A673 (cell line): ENCODE results near the gene ZNF462. TPM values are rescaled to one million over a fixed set of nuclear protein-coding genes. Genes with fewer than 3 reads are reported as not detected.

Experiments
- BruUV-seq: library from RNA; stranded (reverse); fragments of 400-500 nt; replicated peaks from 2 replicates; lab custom pipeline; 2021; lab: Mats Ljungman, UMichigan
- CTCF ChIA-PET: fragments of 300-600 bp; sonication (Branson Sonifier 250); formaldehyde crosslinking; loops from one replicate; lab custom pipeline; 2022; ENCODE audit warnings: antibody characterized with exemption; lab: Charles Lee
- POLR2A ChIA-PET: fragments of 300-600 bp; sonication (Branson Sonifier 250); formaldehyde crosslinking; loops from one replicate; lab custom pipeline; 2022; ENCODE audit warnings: antibody characterized with exemption; ENCODE audit not compliant: low non-redundant PET; lab: Charles Lee
- DNase-seq: peaks from one replicate; pipeline ENCODE4 v3.0.0-alpha.2; 2015; ENCODE audit warnings: low spot score
- H3K27ac ChIP-seq: fragments of 200-600 bp; sonication (generic); 2 replicates; pipeline ENCODE4 v1.5.1; 2016; ENCODE audit warnings: mixed run types, low read depth, mild to moderate bottlenecking, mixed read lengths, antibody characterized with exemption, low read length; ENCODE audit not compliant: poor library complexity, severe bottlenecking
- H3K27me3 ChIP-seq: fragments of 200-600 bp; sonication (generic); replicated peaks from 2 replicates; pipeline ENCODE4 v1.6.1; 2017; ENCODE audit warnings: mixed run types, low read depth, mild to moderate bottlenecking, mixed read lengths, antibody characterized with exemption, low read length; ENCODE audit not compliant: insufficient read depth, poor library complexity
- H3K36me3 ChIP-seq: fragments of 200-600 bp; sonication (generic); 2 replicates; pipeline ENCODE4 v1.6.1; 2016; ENCODE audit warnings: mixed run types, mild to moderate bottlenecking, mixed read lengths, antibody characterized with exemption, low read length; ENCODE audit not compliant: insufficient read depth, poor library complexity, severe bottlenecking
- H3K4me1 ChIP-seq: fragments of 200-600 bp; sonication (generic); 2 replicates; pipeline ENCODE4 v1.6.1; 2017; ENCODE audit warnings: mixed run types, mild to moderate bottlenecking, mixed read lengths, antibody characterized with exemption, low read length; ENCODE audit not compliant: insufficient read depth, poor library complexity, severe bottlenecking
- H3K4me3 ChIP-seq: fragments of 200-600 bp; sonication (generic); 2 replicates; pipeline ENCODE4 v1.5.1; 2016; ENCODE audit warnings: low read depth, mixed run types, mild to moderate bottlenecking, mixed read lengths, low read length; ENCODE audit not compliant: poor library complexity, severe bottlenecking
- H3K9me3 ChIP-seq: fragments of 200-600 bp; sonication (generic); 2 replicates; pipeline ENCODE4 v1.6.1; 2016; ENCODE audit warnings: mixed run types, low read depth, mild to moderate bottlenecking, mixed read lengths, antibody characterized with exemption, low read length; ENCODE audit not compliant: poor library complexity, severe bottlenecking
- EZH2 ChIP-seq: fragments of 200-600 bp; sonication (generic); IDR thresholded peaks from 2 replicates; pipeline ENCODE4 v1.6.1; 2017; ENCODE audit warnings: borderline replicate concordance, low read depth, mild to moderate bottlenecking, mixed read lengths, antibody characterized with exemption, low read length; ENCODE audit not compliant: poor library complexity, severe bottlenecking
- intact Hi-C: fragments of 100-400 bp; cut with micrococcal nuclease; formaldehyde crosslinking; loops from one replicate; pipeline ENCODE4 v1.10.0; 2022; ENCODE audit not compliant: unreplicated experiment
- total RNA-seq: library from RNA; stranded (reverse); gene quantifications from 2 replicates; pipeline ENCODE4 v1.2.3, GENCODE V29; 2021
- TF ChIP-seq, protein P1 (sequence below): fragments of 300-800, 200-600 bp; sonication (generic); conservative IDR thresholded peaks from 2 replicates; pipeline ENCODE4 v1.5.1; 2017; ENCODE audit warnings: low read depth, mild to moderate bottlenecking, antibody characterized with exemption, low read length, moderate library complexity, mixed read lengths

The ZNF462 gene
- total RNA-seq, 1 experiment from 2014 or later = 40.5 TPM

DNA sequence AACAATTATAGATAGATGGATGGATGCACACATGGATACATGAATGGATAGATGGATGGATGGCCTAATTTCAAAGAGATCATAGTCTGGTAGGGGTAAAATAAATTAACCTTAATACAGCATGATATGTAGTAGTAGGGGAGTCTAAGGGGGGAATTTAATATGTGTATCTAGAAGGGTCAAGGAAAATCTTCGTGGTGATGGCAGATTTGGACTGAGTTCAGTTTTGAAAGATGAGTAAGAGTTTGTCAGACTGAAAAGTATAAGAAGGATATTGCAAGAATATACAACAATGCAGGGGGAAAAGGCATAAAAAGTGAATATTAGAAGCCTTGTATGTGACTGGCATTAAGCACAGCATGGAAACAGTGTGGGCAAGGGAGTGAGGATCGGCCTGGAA lies 98.7 kb downstream of the ZNF462 start:
- Histone ChIP-seq H3K36me3 (no peaks in the 10 kb centered on the region), H3K4me1 (no peaks in the 10 kb centered on the region), H3K27ac (no peak overlapping the region), H3K9me3 (peaks cover 3% of the 10 kb centered on the region), H3K4me3 (no peak overlapping the region), H3K27me3 (no peaks in the 10 kb centered on the region)
- POLR2A ChIA-PET = no interaction called here
- no peak for DNase-seq
- TF ChIP-seq, protein P1, sequence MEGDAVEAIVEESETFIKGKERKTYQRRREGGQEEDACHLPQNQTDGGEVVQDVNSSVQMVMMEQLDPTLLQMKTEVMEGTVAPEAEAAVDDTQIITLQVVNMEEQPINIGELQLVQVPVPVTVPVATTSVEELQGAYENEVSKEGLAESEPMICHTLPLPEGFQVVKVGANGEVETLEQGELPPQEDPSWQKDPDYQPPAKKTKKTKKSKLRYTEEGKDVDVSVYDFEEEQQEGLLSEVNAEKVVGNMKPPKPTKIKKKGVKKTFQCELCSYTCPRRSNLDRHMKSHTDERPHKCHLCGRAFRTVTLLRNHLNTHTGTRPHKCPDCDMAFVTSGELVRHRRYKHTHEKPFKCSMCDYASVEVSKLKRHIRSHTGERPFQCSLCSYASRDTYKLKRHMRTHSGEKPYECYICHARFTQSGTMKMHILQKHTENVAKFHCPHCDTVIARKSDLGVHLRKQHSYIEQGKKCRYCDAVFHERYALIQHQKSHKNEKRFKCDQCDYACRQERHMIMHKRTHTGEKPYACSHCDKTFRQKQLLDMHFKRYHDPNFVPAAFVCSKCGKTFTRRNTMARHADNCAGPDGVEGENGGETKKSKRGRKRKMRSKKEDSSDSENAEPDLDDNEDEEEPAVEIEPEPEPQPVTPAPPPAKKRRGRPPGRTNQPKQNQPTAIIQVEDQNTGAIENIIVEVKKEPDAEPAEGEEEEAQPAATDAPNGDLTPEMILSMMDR = no peak
- no peak for TF ChIP-seq EZH2
- intact Hi-C loops = no loop called here
- no TSS peak for BruUV-seq
- CTCF ChIA-PET = no interaction called here

GRCh38 chr9:106962122-106962521 lies 99.2 kb downstream of the ZNF462 start:
- intact Hi-C loops = no loop called here
- no peak for DNase-seq
- Histone ChIP-seq H3K36me3 (no peaks in the 10 kb centered on the region), H3K27ac (no peak overlapping the region), H3K9me3 (peaks cover 3% of the 10 kb centered on the region), H3K27me3 (no peaks in the 10 kb centered on the region), H3K4me3 (no peak overlapping the region), H3K4me1 (no peaks in the 10 kb centered on the region)
- BruUV-seq = no TSS peak
- TF ChIP-seq, protein P1 = no peak
- ChIA-PET CTCF (no interaction called here), POLR2A (no interaction called here)

DNA sequence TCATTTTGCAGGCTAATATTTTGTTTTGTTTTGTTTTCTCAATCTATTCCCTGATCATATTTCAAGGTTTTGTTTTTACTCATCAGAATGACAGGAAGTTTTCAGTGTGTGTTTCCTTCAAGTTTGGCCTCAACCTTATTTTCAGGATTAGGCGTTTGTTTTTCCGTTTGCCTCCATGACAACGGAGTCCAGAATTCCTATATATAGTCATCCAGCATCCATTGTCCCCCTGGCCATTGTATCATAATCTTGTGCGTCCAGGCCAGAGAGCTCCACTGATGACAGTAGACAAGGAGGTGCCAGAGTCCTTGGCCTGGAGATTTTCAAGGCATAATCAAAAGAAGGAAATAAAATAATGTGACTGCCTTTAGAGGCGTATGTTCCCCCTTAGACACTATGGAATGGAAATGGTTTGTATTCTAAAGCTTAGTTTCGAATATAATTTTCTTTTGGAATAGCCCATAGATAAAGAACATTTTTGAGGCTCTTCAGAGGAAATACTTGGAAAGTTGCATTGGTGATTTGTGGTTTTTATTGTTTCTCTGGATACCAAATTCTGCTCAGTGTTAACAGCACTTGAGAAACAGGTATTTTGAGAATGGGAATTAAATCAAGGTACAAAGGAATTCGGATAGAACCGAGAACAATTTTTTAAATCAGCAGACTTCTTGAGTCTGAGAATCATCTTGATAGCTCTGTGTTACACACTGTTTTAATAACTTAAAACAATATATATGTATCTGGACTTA lies 99.8 kb downstream of the ZNF462 start:
- intact Hi-C loops = no loop called here
- no peak overlapping the region for H3K27ac ChIP-seq
- POLR2A ChIA-PET = no interaction called here
- no TSS peak for BruUV-seq
- H3K27me3 ChIP-seq = no peaks in the 10 kb centered on the region
- peaks cover 3% of the 10 kb centered on the region for H3K9me3 ChIP-seq
- no peak overlapping the region for H3K4me3 ChIP-seq
- H3K36me3 ChIP-seq = no peaks in the 10 kb centered on the region
- CTCF ChIA-PET = no interaction called here
- no peak for TF ChIP-seq EZH2
- TF ChIP-seq, protein P1 = no peak
- H3K4me1 ChIP-seq = no peaks in the 10 kb centered on the region
- DNase-seq = no peak
